HG03108 (cell line): ENCODE data around the gene TMEM185B.
"Not testable (repeated sequence)": the region's sequence is repeated elsewhere in the genome, so short reads cannot be mapped to it uniquely, and the experiment has no call there.

Experiments
- ATAC-seq: cut with Tn5 transposase; IDR thresholded peaks from one replicate; pipeline ENCODE4 v1.9.1; 2021; ENCODE audit warnings: moderate library complexity; ENCODE audit not compliant: unreplicated experiment

Gene TMEM185B

DNA sequence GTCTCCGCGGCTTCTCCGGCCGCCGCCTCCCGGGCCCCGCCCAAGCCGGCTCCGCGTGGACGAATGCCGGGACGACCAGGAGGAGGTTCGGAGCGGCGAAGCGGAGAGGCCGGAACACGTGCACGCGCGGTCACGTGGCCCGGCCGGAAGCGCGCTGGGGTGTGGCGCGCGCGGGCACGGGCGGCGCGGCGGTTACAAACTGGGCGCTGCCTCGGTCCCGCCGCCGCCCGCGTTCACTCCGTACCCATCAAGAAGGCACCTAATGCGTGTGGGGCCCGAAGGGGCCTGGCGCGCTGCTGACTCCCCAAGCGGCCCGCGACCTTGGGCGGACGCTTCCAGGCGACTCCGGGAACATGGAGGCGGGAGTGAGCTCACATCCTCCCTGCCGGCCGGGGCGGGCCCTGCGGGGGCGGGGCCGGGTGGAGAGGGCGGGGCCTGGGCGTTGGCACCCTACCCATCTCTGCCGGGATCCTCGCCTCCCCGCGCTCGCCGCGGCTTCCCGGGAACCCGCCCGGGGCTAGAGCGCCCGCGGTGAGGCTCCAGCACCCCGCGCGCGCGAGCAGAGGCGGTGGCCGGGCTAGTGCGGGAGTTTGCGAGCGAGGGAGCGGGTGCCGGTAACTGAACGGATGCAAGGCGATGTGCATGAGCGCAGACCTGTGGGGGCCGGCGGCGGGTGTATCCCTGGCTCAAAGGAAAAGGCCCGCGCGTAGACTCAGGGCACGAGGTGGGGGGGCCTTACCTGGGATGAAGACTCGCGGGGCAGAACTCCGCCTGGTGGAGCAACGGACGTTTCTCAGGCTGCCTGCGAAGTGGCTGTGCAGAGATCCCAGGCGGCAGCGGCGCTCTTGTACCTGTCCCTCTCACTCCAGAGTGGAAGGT is at the start of gene TMEM185B:
TMEM185B (minus strand) TSS at position 367 of the 879 bp plus-strand sequence. CDS start 424 bp downstream, outside the sequence.
- ATAC-seq: peak; percentile 81

DNA sequence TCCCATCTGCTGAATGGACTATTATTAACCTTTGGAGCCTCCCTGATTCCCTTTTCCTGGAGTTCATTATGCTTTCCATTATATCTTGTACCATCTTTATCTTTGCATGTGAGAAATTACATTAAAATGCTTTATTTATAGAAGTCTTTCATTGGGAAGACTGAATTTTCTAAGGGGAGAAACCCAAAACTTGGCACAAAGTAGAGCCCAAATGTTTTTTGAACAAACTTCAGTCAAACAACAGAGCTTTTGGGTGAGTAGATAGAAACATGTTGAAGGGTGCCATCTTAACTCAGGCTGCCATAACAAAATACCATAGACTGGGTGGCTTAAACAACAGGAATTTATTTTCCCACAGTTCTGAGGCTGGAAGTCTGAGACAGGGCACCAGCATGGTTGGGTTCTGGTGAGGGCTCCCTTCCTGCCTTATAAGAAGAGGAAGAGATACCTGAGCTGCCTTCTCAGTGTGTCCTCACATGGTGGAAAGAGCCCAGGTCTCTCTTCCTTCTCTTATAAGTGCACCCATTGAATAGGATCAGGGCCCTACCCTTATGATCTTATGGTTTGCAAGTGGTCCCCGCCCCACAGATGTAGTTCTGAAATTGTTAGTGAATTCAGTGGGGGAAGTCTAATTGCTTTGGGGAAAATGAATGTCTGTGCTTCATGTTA is 48.6 kb upstream of the TMEM185B start:
- ATAC-seq: no peak

DNA sequence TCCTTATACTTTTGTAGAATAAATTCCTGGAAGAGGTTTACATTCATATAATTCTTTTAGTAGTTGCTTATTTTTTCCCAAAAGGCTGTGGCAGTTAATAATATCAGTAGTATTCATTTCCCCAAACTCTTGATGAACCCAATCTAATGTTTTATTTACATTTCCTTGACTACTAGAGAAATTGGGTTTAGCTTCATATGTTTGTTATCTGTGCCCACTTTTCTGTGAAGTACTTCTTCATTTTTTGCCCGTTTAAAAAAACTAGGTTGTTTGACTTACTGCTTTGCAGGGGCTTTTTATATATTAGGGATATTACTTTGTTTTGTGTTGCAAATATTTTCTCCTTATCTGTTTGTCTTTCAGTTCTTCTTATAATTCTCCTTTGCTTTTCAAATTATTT is 46.6 kb upstream of the TMEM185B start:
- ATAC-seq: no peak

DNA sequence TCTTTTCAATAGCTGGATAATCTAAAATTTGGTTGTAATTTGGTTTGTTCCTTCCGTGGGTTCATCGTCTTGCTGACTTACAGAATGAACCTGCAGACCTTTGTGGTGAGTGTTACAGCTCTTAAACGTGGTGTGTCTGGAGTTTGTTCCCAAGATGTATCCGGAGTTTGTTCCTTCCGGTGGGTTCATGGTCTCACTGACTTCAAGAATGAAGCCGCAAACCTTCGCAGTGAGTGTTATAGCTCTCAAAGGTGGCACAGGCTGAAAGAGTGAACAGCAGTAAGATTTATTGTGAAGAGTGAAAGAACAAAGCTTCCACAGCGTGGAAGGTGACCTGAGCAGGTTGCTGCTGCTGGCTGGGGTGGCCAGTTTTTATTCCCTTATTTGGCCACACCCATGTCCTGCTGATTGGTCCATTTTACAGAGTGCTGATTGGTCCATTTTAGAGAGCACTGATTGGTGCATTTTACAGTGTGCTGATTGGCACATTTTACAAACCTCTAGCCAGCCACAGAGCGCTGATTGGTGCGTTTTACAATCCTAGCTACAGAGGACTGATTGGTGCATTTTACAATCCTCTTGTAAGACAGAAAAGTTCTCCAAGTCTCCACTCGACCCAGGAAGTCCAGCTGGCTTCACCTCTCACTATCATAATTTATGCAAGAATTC is 46.0 kb upstream of the TMEM185B start:
- ATAC-seq: no peak

DNA sequence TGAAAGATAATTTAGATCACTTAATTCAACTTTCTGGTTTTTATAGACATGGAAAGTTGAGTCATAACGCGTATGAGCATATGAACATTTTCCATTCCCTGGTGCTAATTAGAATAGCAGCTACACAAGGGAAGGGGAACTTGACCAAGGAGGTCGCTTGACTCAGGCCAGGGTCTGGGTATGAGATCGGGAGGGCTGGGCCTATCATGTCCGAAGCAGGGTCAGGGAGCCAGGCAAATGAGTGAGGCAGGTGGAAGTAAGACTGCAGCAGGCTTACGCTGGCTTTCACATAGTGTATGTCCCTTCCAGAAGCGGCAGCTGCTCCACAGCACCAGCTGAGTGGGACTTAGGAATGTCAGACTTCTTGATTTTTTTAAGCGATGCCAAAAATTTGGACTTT is 44.1 kb upstream of the TMEM185B start:
- no peak for ATAC-seq

DNA sequence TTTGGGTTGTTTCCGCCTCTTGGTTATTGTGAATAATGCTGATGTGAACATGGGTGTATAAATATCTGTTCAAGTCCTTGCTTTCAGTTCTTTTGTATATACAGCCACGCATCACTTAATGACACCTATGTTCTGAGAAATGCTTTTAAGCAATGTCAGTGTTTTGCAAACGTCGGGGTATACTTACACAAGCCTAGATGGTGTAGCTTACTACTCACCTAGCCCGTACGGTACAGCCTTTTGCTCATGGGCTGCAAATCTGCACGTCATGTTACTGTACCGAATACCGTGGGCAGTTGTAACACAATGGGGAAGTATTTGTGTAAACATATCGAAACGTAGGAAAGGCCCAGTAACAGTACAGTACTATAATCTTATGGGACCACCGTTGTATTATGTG is 41.8 kb upstream of the TMEM185B start:
- ATAC-seq: no peak

DNA sequence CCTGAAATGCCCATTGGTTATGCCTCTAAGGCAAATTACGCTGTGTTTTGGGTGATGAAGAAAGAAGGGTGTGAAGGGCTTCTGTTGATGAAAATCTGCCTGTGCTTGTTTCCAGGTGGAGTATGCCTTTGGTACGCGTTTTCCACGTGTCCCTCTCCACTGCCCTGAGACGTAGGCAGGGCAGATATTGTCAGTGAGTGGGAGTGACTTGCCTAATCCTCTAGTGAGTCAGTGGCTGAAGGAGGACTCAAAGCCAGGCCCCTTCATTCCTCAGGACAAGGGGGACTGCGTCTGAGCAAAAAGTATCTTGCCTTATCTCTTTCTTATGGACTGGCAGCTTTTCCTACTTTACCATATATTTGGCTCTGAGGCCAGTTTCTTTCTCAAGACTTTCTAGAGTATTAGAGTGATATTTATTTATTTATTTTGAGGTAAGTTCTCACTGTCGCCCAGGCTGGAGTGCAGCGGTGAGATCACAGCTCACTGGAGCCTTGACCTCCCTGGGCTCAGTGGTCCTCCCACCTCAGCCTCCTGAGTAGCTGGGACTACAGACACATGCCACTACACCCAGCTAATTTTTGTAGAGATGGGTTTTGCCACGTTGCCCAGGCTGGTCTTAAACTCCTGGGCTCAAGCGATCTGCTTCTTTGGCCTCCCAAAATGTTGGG is 39.7 kb upstream of the TMEM185B start:
- ATAC-seq: no peak

DNA sequence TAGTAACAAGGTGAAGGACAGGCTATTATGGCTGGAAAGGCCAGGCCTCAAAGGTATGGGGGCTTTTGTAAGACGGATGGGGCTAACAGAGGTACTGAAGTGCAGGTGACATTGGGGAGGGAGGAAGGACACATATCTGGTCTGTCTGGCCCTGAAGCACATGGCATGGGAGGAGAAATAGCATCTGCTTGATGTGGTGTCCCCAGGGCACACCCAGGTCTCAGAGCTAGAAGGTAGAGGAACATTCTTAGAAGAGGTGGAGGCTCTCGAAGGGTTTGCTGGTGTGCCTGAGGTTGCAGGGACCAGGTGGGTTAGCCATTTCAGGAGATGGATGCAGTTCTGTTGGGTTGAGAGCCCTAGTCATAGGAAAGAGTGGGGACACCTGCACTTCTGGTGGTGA is 39.0 kb upstream of the TMEM185B start:
- ATAC-seq: no peak

DNA sequence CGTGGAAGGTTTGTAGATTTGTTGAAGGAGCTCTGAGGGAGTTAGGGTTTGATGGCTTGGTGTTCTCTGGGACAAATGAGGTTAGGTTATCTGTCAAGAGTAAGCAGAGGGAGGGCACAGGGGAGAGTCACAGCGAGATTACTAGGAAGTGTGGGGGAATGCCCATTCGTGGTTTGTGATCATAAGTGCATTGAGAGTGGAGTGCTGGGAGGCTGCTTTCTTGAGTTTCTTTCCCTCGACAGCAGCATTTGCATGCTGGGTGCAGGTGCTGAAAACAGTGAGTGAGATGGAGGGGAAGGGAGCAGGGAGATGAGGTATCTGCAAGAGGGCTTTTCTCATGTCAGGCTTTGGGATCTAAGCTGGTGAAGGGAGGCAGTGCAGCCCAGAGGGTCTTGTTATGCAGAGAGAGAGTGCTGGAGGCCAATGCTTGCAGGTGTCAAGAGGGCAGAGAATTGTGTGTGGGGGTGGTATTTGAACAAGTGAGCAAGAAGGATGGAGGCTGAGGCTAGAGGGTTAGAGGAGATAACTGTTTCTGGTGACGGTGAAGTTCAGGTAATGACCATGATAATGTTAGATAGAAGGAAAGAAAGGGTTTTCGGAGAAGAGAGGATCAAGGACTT is 38.3 kb upstream of the TMEM185B start:
- ATAC-seq: peak; percentile 77

DNA sequence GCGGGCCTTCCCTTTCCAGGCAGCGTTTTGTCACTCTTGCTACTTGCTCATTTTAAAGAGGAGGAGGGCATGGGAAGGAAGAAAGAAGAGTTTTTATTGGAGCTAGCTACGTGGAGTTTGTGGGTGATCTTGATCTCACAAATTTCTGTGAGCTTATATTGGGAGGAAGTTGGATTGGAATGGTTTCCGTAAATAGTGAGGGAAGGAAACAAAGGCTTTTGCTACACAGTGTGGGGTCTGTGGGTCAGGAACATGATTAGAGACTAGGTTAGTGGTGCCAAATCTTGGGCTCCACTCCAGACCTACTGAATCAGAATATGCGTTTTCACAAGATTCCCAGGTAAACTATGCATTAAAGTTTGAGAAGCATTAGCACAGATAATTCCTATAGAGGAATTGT is 37.5 kb upstream of the TMEM185B start:
- ATAC-seq: no peak

DNA sequence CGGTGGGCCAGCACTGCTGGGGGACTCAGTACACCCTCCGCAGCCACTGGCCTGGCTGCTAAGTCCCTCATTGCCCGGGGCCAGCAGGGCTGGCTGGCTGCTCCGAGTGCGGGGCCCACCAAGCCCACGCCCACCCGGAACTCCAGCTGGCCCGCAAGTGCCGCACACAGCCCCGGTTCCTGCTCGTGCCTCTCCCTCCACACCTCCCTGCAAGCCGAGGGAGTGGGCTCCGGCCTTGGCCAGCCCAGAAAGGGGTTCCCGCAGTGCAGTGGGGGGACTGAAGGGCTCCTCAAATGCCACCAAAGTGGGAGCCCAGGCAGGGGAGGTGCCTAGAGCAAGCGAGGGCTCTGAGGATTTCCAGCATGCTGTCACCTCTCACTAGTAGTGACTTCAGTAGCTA is 36.7 kb upstream of the TMEM185B start:
- ATAC-seq: not testable (repeated sequence)

DNA sequence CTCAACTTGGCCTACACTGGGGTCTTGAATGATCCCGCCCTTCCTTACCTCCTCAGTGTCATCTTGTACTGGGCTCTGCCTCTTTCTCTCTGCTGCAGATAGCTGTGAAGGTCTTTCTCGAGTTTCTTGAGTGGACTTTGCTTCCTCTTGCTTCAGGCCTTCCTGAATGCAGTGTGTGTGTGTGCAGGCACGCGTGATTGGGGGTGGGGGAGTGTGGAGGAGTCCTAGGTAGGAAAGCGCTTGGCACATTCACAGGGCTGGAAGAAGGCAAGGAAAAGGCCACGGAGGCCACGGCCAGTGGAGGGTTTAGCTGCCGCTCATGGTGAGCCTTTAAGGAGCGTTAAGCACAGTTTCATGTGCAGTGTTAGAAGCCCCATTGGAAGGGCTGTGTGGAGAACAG is 35.0 kb upstream of the TMEM185B start:
- ATAC-seq: no peak

DNA sequence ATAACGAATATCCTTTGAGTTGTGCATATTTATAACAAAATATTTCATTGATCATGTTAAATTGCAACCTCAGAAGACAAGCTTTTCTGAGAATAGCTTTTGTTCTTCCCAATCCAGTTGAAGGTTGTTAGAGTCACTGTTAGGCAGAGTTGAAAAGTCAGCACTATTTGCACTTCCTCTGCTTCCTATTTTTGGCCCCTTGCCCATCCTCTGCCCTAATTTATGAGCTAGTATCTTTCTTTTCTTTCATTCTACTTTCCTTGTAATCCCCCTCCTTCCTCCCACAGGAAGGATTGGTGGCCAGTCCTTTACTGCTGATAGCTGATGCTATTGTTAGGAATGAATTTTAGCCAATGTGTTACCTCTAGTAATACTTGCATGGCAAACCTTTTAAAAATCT is 34.3 kb upstream of the TMEM185B start:
- ATAC-seq: no peak

DNA sequence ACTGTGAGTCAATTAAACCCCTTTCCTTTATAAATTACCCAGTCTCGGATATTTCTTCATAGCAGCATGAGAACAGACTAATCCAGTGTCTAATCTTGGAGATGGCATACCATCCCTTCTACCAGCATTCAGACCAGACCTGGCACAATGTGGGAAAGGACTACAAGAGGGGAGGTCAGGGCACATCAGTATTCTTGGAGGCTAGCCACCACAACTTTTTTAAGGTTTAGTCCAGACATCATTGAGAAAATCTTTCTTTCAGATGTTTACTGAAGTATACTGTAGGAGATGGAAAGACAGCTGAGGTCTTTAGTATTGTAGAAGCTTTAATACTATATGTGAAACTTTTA is 33.4 kb upstream of the TMEM185B start:
- no peak for ATAC-seq

DNA sequence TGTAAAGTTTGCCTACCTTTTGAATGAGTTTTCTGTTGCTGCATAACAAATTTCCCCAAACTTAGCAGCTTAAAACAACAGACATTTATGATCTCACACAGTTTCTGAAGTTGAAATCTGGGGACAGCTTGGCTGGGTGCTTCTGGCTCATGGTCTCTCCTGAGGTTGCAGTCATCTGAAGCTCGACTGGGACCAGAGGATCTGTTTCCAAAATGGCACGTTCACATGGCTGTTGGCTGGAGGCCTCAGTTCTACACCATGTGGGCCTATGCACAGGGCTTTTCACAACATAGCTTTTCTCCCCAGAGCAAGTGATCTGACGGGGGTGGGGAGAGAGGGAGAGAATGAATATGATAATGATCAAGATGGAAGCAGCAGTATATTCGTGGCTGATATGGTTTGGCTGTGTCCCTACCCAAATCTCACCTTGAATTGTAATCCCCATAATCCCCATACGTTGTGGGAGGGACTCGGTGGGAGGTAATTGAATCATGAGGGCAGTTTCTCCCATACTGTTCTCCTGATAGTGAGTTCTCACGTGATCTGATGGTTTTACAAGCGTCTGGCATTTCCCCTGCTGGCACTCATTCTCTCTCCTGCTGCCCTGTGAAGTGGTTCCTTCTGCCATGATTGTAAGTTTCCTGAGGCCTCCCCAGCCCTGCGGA is 32.9 kb upstream of the TMEM185B start:
- no peak for ATAC-seq

DNA sequence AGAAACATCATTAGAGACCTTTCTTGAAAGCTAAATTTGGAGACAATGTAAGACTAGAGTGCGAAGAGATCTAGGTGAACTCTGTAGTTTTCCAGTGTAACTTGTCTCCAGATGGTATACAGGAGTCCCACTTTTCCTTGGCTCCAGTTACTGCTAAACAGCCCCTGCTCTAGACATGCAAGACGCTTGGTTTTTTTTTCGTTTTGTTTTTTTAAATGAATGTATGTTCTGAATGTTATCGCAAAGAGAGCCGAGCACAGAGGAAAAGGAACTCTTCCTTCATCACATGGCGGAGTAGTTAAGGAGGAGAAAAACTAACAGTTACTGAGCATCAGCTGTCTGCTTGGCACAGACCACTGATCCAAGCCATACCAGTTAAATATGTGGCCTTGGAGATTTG is 31.9 kb upstream of the TMEM185B start:
- ATAC-seq: no peak

DNA sequence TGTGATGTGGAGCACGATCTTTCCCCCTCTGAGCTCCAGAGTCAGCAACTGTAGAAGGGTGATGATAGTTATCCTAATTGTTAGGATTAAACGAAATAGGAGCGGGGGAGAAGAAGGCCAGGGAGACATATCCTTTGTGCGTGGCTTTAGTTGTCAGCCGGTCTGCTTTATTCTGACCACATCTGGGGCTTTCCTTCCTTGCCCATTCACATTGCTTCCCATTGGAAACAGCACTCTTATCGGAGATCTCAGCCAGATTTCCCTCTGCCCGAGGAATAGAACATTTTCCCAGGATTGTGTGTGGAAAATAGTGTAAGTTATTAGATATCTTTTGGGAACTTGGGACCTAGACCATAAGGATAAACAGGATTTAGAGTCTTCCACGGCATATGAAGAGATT is 31.0 kb upstream of the TMEM185B start:
- no peak for ATAC-seq

DNA sequence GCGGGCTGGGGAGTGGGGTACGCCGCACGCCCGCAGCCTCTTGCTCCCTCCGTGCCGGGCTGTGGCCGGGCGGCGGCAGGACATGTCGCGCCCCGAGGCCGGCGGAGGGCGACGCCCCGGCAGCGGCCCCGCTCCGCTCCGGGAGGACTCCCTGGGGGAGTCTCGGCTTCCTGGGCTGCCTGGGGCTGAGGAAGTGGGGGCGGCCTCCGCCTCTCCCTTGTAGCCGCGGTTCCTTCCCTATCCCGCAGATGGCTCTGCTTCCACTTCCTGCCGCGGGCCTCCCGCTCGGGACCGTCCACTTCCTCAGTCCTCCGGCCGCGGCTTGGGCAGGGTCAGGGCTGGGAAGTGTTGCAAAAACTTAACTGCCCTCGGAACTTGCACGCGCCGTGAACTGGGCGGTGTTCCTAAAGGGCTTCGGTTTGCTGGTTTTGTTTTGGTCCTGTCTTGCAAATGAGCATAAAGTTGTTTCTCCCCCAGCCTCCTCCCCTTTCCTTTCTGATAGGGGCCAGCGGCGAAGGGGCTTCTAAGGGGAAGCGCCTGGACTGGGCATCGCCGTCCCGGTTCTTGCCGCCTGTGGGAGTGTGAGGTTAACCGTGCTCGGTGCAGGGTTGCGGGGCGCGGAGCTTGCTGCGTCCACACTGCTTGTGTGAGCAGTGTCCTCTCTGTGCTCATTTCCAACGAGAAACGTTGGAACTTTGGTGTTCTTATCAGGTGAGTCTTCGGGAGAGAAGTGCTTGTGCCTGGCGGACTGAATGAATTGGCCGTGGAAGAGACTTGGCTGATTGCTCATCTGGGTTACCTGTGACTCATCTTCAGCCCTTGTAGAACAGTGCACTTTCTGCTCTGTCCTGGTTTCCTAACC is 30.1 kb upstream of the TMEM185B start:
- ATAC-seq: peak; percentile 25

DNA sequence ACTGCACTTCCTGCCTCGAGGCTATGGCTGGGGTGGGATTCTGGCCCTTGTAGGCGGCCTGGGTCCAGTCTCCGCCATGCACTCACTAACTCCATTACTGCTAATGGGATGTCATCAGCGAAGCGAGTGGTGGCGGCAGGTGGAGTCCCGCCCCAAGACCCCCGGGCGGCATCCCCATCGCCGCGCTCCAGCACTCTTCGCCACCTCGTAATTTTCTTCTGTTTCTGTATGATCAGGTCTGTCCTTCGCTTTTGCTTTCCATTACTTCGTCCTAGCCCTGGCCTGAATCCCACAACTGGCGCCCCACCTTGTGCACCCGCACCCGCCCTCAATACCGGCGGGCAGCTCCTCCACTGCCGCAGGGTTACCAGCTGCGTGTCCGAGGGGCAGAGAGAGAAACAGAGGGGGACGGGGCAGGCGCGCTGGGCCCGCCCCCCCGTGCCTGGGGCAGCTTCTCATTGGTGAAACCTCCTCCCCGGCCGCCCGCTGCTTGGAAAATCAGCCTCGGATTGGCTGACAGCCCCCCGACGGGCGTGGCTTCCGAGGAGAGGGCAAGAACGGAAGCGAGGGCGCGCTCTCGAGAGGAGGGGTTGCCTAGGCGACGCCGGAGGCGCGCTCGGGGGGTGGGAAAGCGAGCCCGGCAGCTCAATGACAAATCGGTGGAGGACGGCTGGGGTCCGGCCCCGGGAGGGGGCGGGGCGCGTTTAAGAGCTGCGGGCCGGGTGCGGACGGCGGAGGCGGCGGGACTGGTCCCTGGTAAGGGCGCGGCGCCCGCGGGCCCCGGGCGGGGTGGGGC is 29.2 kb upstream of the TMEM185B start, which contains the start of gene RALB:
RALB (plus strand) TSS at position 628 of the 796 bp plus-strand sequence. CDS start 25,813 bp downstream, outside the sequence.
- ATAC-seq: peak; percentile 94
